ENCODE data around the gene ZC3H18. TPM values are rescaled to one million over a fixed set of nuclear protein-coding genes. Genes with fewer than 3 reads are reported as not detected.

Gene ZC3H18
- total and polyA plus RNA-seq, 9 donors = 16.0 to 40.4 (median 30.7) TPM

GRCh38 chr16:88531346-88531745 is 38.9 kb upstream of the ZC3H18 start:
- H3K4me3 ChIP-seq = no peak overlapping the region
- H3K27ac ChIP-seq = peak overlapping the region in 1 of 2 donors; percentile 83
- H3K4me1 ChIP-seq (ENCODE audit: insufficient read depth) = peaks cover 22% of the 10 kb centered on the region
- intact Hi-C loops (cut with DNase I) = no loop called here
- DNase-seq = peak in 1 of 5 donors; percentile 21
- TF ChIP-seq POLR2A (IDR thresholded peaks at IDR 0.05) = no peak
- no peak for TF ChIP-seq EP300 (IDR thresholded peaks at IDR 0.05)
- TF ChIP-seq CTCF (IDR thresholded peaks at IDR 0.05) = no peak
- no peaks in the 10 kb centered on the region for H3K27me3 ChIP-seq
- 67 to 76% (median 72%) methylated on average over 12 of the region's 12 CpGs for WGBS, 3 donors
- no peaks in the 10 kb centered on the region for H3K36me3 ChIP-seq
- no peaks in the 10 kb centered on the region for H3K9me3 ChIP-seq

- Histone ChIP-seq H3K4me1 (ENCODE audit: insufficient read depth) (peaks cover 22% of the 10 kb centered on the region), H3K4me3 (no peak overlapping the region), H3K27ac (peak overlapping the region in 1 of 2 donors; percentile 83), H3K9me3 (no peaks in the 10 kb centered on the region), H3K27me3 (no peaks in the 10 kb centered on the region), H3K36me3 (no peaks in the 10 kb centered on the region)
- intact Hi-C loops (cut with DNase I) = no loop called here
- 87 to 91% (median 90%) methylated on average over 33 to 34 of the region's 34 CpGs for WGBS, 3 donors
- TF ChIP-seq CTCF (IDR thresholded peaks at IDR 0.05) (no peak), POLR2A (IDR thresholded peaks at IDR 0.05) (no peak), EP300 (IDR thresholded peaks at IDR 0.05) (no peak)
- DNase-seq = peak in 4 of 5 donors; percentile 31 to 60 (median 54)
These were observed 38.2 kb upstream of the ZC3H18 start for GRCh38 chr16:88531931-88532433.

GRCh38 chr16:88532434-88533241 is 37.6 kb upstream of the ZC3H18 start:
- Histone ChIP-seq H3K9me3 (no peaks in the 10 kb centered on the region), H3K27ac (peak overlapping the region; percentile 67 to 83), H3K27me3 (no peaks in the 10 kb centered on the region), H3K36me3 (no peaks in the 10 kb centered on the region), H3K4me3 (peak overlapping the region; percentile 65), H3K4me1 (ENCODE audit: insufficient read depth) (peaks cover 20% of the 10 kb centered on the region)
- intact Hi-C loops (cut with DNase I) = no loop called here
- DNase-seq = peak; percentile 38 to 58 (median 49)
- TF ChIP-seq POLR2A (IDR thresholded peaks at IDR 0.05) = no peak
- no peak for TF ChIP-seq CTCF (IDR thresholded peaks at IDR 0.05)
- no peak for TF ChIP-seq EP300 (IDR thresholded peaks at IDR 0.05)
- 68 to 84% (median 73%) methylated on average over 23 to 37 of the region's 37 CpGs for WGBS, 3 donors

GRCh38 chr16:88533381-88533917 is 36.8 kb upstream of the ZC3H18 start:
- TF ChIP-seq POLR2A (IDR thresholded peaks at IDR 0.05) (no peak), EP300 (IDR thresholded peaks at IDR 0.05) (no peak), CTCF (IDR thresholded peaks at IDR 0.05) (no peak)
- peak; percentile 52 to 75 (median 70) for DNase-seq
- Histone ChIP-seq H3K4me1 (ENCODE audit: insufficient read depth) (peaks cover 20% of the 10 kb centered on the region), H3K27me3 (no peaks in the 10 kb centered on the region), H3K9me3 (no peaks in the 10 kb centered on the region), H3K4me3 (peak overlapping the region; percentile 65), H3K36me3 (no peaks in the 10 kb centered on the region), H3K27ac (peak overlapping the region; percentile 67 to 83)
- WGBS, 3 donors = 2 to 17% (median 10%) methylated on average over 39 to 79 of the region's 79 CpGs
- intact Hi-C loops (cut with DNase I) = no loop called here

All from ovary (tissue), 9 donors.